GM21447 (cell line): ENCODE measurements around the gene FGF19.

ENCODE experiments used
- ATAC-seq: cut with Tn5 transposase; IDR thresholded peaks from one replicate; pipeline ENCODE4 v1.9.1; 2021; ENCODE audit not compliant: unreplicated experiment

The FGF19 gene

GRCh38 chr11:69674267-69674885, 29.4 kb downstream of the FGF19 start:
- ATAC-seq = no peak

GRCh38 chr11:69671734-69672465, 31.9 kb downstream of the FGF19 start:
- ATAC-seq = no peak

DNA sequence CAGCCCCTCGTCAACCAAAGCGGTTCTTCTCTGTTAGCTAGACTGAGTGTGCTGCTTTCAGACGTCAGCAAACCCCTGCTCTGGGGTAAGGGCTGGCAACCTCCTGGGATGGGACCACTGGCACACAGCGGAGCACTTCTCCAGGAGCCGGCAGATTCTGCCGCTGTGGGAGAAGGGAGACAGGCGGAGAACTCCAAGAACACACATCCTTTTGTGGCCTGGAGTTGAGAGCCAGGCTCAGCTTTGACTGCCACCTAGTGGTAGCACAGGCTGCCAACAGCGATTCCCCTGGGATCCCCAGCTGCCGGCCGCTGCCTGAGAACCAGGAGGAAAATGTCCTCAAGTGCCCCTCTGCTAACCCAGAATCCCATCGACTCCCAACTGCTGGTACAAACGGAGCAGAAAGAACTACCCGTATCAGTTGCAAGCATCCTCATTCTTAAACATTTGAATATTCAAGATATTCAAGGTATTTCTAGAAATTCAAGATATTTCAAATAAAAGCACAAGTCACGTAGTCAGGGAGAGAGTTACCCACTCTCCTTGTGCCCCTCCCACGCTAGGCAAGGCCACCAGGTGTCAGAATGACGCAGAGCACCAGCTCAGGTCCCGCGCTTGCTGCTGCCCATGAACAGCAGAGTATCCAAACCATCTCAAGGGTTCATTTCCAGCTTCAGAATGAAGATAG, 33.5 kb downstream of the FGF19 start:
- ATAC-seq = no peak

GRCh38 chr11:69669486-69669885, 34.3 kb downstream of the FGF19 start:
- no peak for ATAC-seq

DNA sequence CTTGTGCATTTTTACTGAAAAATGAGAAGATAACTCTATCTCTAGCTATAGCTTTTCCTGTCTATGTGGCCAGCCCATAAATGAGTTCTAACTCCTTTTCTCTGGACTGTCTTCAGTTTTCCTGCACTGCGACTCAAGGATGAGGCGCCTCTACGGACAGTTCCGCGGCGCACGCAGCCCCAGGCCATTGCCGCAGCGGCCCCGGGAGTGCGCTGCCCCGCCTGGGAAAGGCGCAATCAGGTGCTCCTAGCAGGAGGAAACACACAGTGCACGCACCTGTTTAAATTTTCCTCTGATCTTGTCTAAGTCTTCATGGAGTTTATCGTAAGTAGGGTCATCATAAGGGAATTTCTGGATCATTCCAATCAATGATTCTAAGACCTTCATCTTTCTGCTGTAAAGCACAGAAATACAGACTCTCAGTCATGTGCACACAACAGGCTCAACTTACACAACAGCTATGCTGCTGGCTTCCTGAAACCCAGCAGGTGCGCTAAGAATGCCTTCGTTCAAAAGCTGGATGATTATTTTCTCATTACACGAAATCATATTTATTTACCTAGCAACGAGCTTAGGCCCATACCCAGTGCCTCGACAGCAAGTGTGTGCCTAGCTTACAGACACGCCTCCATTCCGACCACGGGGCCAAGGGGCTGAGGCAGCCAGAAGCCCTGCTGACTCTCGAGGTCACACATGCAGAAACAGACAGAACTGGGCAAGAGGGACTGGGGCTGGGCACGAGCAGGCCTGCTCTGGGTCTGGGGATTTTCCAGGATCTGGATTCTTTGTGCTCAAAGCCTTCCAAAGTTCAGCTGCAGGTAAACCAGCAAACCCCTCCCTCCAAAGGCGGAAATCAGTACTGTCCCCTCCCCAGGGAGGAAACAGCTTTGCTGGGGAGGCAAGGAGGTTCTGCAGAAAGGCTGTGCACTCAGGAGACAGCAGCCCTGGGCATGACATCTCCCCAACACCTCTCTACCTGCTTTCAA, 35.9 kb downstream of the FGF19 start:
- no peak for ATAC-seq

DNA sequence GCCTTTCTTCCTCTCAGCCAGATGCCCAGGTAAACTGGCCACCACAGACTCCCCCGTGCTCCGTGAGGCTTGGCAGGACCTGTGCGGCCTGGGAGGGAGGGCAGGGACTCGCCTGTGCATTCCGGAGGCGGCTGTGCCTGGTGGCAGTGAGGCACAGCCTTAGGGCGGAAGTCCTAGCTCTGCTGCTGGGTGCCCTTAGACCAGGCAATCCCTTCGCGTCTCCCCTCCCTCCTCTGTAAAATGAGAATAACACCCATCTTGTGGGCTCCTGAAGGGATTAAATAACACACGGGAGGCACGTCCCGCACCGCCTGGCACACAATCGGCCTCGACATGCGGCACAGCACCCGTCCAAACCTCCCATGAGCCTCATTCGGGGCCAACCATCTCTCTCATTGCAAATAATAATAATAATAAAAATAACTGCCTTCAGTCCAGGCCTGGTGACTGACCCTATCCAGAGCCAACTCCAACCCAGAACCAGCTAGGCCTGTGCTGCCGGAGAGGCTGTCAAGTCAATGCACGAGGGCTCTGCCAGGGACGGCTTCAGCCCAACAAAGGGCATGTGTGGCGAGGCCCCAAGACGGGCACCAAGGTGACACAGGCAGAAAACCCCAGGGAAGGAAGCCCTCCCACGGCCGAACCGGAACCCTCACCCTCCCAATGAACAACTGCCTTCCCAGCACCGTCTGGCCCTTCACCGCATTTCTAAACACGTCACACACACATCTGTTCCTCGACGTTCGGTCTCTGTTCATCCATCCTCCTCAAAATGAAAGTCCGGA, 36.9 kb downstream of the FGF19 start:
- no peak for ATAC-seq

- ATAC-seq = no peak
Observed at GRCh38 chr11:69666261-69666660, 37.6 kb downstream of the FGF19 start.

- no peak for ATAC-seq
Observed at GRCh38 chr11:69665669-69666068, 38.2 kb downstream of the FGF19 start.

DNA sequence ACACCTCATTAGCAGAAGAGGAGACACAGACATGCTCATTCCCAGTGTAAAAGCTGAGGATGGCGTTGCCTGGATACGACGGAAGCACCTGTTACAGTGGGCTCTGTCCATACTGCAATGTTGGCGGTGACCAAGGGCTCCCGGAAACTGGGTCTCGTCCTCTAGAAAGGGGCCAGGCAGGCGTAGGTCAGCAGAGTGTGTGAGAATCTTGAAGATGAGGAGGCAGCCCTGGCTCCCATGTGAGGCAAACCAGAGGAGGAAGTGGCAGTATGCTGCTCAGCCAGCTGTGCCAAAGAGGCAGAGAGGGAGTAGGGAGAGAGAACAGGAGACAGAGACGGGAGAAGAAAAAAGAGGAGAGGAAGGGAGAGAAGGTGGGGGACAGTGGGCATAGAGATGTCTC, 38.9 kb downstream of the FGF19 start:
- ATAC-seq = no peak

GRCh38 chr11:69664103-69664775, 39.6 kb downstream of the FGF19 start:
- ATAC-seq = no peak

- no peak for ATAC-seq
Observed at GRCh38 chr11:69663326-69663725, 40.5 kb downstream of the FGF19 start.

GRCh38 chr11:69662806-69663205, 41.0 kb downstream of the FGF19 start:
- no peak for ATAC-seq

DNA sequence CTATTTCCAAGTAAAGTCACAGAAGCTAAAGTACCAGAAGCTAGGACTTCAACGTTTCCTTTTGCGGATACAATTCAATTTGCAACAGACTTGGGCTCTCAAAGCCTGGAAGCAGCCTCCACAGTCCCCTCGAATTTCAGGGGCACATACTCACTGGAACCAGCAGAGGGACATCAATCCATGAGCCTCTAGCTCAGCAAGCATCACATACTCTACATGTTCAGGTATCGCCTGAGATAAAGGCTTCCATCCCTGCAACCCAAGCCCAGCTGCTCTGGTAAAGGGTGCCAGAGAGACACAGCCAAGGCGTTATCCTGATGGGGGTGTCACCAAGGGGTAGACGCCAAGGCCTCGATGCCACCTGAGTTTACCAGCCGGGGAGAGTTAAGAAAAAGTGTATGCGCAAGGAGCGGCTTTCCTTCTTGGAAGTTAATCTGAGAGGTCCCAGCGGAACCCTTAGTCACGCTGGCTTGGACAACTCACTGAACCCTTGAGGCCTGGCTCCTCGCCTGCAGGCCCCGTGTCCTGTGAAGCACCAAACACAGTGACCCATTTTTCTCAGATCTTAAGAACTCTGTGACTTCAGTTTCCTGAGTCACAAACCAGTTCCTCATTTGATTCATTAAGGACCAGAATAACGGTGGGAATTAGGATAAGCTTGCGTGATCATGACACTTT, 41.7 kb downstream of the FGF19 start:
- no peak for ATAC-seq

- no peak for ATAC-seq
Observed at GRCh38 chr11:69661413-69661715, 42.5 kb downstream of the FGF19 start.

- ATAC-seq = no peak
Observed at GRCh38 chr11:69660001-69660500, 43.8 kb downstream of the FGF19 start.

DNA sequence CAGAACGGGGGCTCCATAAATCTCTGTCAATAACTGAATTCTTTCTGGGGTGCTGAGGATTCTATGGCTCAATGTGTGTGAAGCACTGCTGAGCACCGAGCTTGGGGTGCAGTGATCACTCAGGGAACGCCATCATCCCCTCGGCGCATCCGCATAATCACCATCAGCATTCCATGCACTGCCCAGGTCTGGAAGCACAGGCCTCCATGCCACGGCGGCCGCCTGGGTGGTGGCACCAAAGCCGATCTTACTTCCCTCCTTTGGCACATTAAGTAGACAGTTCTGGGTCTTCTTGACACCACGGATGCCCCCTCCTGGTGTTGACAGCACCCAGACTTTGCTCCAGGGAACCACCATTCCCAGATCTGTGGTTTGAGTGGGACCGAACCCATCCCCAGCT, 44.2 kb downstream of the FGF19 start:
- no peak for ATAC-seq

GRCh38 chr11:69658626-69659450, 45.0 kb downstream of the FGF19 start:
- no peak for ATAC-seq

DNA sequence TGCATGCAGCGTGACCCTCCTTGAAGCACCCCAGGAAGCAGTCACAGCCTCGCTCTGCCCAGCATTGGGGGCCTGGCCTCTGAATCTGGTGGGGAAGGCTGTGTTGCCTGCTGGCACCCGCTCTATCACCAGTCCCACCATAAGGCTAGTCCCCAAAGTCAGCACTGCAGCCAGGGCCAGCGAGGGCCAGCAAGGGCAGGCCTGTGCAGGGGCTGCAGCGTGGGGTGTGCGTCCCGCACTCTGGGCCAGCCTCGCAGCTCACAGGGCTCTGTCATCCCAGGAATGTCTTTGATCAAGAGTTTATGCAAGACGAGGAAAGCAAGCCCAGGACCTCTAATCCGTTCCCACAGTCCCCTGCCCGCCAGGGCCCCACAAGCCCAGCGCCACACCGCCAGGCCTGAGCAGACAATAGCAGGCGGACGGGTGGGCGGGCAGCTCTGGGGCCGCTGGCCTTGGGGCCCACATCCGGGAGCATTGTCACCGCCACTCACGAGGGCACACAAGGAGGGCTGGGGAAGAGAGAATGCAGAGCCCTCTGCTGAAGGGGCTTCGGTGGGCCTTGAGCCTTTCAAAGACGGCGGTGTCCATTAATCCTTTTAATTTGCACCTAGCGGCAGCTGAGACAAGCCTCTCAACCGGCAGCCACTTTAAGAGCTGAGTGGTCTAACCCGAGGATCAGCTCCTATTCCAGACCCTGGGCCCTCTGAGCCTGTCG, 45.8 kb downstream of the FGF19 start:
- no peak for ATAC-seq
